HepG2 (cell line): ENCODE data around the gene HIGD1A. TPM values are rescaled to one million over a fixed set of nuclear protein-coding genes. Genes with fewer than 3 reads are reported as not detected.

Experiments
- ARID5B ChIP-seq: IDR thresholded peaks from 2 replicates; pipeline ENCODE4 v1.4.0; 2020; ENCODE audit warnings: mild to moderate bottlenecking, missing genetic modification reagents
- BCL3 ChIP-seq: sonication (generic); formaldehyde crosslinking; IDR thresholded peaks from 2 replicates; pipeline ENCODE4 v1.5.1; 2020; ENCODE audit warnings: mild to moderate bottlenecking, missing genetic modification reagents, moderate library complexity
- CREB1 ChIP-seq, 2 experiments: fragments of 450-650 bp in 1 of 2; IDR thresholded peaks; 2 replicates each; pipeline ENCODE4 v1.6.1; 2016 to 2017; ENCODE audit warnings: control low read depth in 1 of 2, mild to moderate bottlenecking in 1 of 2, missing compliant biosample characterization in 1 of 2, missing genetic modification characterization in 1 of 2
- DR1 ChIP-seq: sonication (generic); formaldehyde crosslinking; IDR thresholded peaks from 2 replicates; pipeline ENCODE4 v1.8.0; 2021; ENCODE audit warnings: mild to moderate bottlenecking, missing genetic modification reagents, inconsistent platforms
- FOXA3 ChIP-seq: IDR thresholded peaks from 2 replicates; pipeline ENCODE4 v1.6.1; 2016; ENCODE audit warnings: missing genetic modification reagents, missing compliant biosample characterization
- JUN ChIP-seq: sonication (generic); formaldehyde crosslinking; IDR thresholded peaks from 2 replicates; pipeline ENCODE4 v1.4.0; 2020; ENCODE audit warnings: mild to moderate bottlenecking, missing genetic modification reagents
- RXRB ChIP-seq: IDR thresholded peaks from 2 replicates; pipeline ENCODE4 v1.6.1; 2016; ENCODE audit warnings: borderline replicate concordance, missing genetic modification reagents, missing compliant biosample characterization
- SMC3 ChIP-seq: IDR thresholded peaks from 2 replicates; pipeline ENCODE4 v1.6.1; 2011; ENCODE audit warnings: low read length, improper control_type of control experiment
- ZNF136 ChIP-seq: sonication (generic); formaldehyde crosslinking; IDR thresholded peaks from 2 replicates; pipeline ENCODE4 v1.8.1; 2022; ENCODE audit warnings: low read depth, mild to moderate bottlenecking, moderate library complexity, missing genetic modification reagents
- ZNF367 ChIP-seq: sonication (generic); formaldehyde crosslinking; IDR thresholded peaks from 2 replicates; pipeline ENCODE4 v1.4.0; 2020; ENCODE audit warnings: missing genetic modification reagents, borderline replicate concordance
- ZNF691 ChIP-seq: sonication (generic); formaldehyde crosslinking; IDR thresholded peaks from 2 replicates; pipeline ENCODE4 v1.4.0; 2020; ENCODE audit warnings: missing genetic modification reagents, low read depth, mild to moderate bottlenecking, borderline replicate concordance
- polyA plus RNA-seq, 8 experiments: library from polyadenylated mRNA; depleted of rRNA in 3 of 8; stranded (reverse) in 7 of 8; unstranded in 1 of 8; fragments of >200 nt; fragmentation: Illumina TruSeq in 4 of 8; extraction: Trizol in 4 of 8; gene quantifications; 2 replicates each; pipeline versions ENCODE4 v1.2.1 to v1.2.3, GENCODE V29; 2011 to 2016; ENCODE audit warnings: low read depth in 4 of 8, missing spikeins in 1 of 8, mixed read lengths in 1 of 8; ENCODE audit not compliant: insufficient read depth in 1 of 8
- total RNA-seq, 5 experiments: library from RNA; depleted of rRNA; stranded (reverse); fragments of >200 nt; fragmentation: Illumina TruSeq; extraction: Trizol; gene quantifications; 2 replicates each; pipeline ENCODE4 v1.2.3, GENCODE V29; 2016; ENCODE audit warnings: low read depth in 1 of 5
- TF ChIP-seq, protein P1 (sequence below): sonication (generic); formaldehyde crosslinking; IDR thresholded peaks from 2 replicates; pipeline ENCODE4 v1.4.0; 2020; ENCODE audit warnings: mild to moderate bottlenecking, low read depth, missing genetic modification reagents
- TF ChIP-seq, protein P2 (sequence below): sonication (generic); formaldehyde crosslinking; IDR thresholded peaks from 2 replicates; pipeline ENCODE4 v1.4.0; 2020; ENCODE audit warnings: missing genetic modification reagents

The HIGD1A gene
- total and polyA plus RNA-seq, 2 of the 13 experiments (the other 11 are each of a cell fraction or from before 2014, with no cell fraction given), result 222 to 253 TPM

DNA sequence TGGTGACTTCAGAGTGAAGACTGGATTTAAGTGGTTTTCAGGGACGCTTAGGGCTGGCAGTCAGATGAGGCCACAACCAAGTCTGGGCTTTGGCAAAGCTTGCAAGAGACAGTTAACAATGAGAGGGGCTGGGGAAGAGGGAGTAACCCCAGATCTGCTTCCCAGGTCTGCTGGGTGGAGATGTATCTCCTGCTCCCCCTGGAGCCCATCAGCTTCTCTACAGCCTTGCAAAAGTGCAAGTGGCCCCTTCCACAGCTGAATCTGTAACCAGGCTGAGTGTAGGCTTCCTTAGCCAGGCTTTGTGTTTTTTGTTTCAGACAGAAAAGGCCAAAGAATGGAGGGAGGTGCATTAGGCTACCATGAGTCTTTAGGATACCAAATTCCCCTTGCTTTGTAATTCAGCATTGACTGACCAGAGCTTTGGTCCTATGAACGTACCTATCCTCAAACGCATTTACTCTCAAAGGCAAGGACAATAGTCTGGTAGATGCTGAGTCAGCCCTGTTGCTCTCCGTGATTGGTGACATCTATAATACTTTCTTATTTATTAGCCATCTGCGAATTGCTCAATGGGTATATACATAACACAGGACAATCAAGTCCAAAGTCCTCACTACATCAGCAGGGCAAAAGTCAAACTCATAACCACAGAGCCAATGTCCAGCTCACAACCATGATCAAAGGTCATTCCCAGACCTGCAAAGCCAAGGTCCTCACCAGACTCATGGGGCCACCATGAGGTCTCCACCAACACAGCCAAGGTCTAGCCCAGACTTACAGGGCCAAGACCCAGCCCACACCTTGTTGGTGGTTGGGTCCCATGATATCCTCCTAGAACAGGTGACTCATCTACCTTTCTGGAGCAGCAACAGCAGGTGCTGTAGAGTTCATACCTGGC lies 48.4 kb downstream of the HIGD1A start (continued):
- TF ChIP-seq, protein P1, sequence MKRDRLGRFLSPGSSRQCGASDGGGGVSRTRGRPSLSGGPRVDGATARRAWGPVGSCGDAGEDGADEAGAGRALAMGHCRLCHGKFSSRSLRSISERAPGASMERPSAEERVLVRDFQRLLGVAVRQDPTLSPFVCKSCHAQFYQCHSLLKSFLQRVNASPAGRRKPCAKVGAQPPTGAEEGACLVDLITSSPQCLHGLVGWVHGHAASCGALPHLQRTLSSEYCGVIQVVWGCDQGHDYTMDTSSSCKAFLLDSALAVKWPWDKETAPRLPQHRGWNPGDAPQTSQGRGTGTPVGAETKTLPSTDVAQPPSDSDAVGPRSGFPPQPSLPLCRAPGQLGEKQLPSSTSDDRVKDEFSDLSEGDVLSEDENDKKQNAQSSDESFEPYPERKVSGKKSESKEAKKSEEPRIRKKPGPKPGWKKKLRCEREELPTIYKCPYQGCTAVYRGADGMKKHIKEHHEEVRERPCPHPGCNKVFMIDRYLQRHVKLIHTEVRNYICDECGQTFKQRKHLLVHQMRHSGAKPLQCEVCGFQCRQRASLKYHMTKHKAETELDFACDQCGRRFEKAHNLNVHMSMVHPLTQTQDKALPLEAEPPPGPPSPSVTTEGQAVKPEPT (CRISPR knock-in tag), result no peak
- TF ChIP-seq JUN (peak; percentile 65; the same call in 1 of the 2 replicates), SMC3 (peak; percentile 40; the same call in 1 of the 2 replicates), ARID5B (CRISPR knock-in tag) (peak; percentile 90), CREB1 (IDR thresholded peaks at IDR 0.05) (no peak), CREB1 (CRISPR knock-in tag; IDR thresholded peaks at IDR 0.05) (peak; percentile 77), RXRB (CRISPR knock-in tag) (peak; percentile 97), ZNF136 (CRISPR knock-in tag) (0 out of 2 replicates have a peak, but pooled peaks have one; percentile 31), ZNF367 (CRISPR knock-in tag) (no peak), FOXA3 (CRISPR knock-in tag) (peak; percentile 62; the same call in 1 of the 2 replicates), DR1 (no peak), ZNF691 (peak; percentile 29; the same call in 1 of the 2 replicates), BCL3 (0 out of 2 replicates have a peak, but pooled peaks have one; percentile 53)
- TF ChIP-seq, protein P2, sequence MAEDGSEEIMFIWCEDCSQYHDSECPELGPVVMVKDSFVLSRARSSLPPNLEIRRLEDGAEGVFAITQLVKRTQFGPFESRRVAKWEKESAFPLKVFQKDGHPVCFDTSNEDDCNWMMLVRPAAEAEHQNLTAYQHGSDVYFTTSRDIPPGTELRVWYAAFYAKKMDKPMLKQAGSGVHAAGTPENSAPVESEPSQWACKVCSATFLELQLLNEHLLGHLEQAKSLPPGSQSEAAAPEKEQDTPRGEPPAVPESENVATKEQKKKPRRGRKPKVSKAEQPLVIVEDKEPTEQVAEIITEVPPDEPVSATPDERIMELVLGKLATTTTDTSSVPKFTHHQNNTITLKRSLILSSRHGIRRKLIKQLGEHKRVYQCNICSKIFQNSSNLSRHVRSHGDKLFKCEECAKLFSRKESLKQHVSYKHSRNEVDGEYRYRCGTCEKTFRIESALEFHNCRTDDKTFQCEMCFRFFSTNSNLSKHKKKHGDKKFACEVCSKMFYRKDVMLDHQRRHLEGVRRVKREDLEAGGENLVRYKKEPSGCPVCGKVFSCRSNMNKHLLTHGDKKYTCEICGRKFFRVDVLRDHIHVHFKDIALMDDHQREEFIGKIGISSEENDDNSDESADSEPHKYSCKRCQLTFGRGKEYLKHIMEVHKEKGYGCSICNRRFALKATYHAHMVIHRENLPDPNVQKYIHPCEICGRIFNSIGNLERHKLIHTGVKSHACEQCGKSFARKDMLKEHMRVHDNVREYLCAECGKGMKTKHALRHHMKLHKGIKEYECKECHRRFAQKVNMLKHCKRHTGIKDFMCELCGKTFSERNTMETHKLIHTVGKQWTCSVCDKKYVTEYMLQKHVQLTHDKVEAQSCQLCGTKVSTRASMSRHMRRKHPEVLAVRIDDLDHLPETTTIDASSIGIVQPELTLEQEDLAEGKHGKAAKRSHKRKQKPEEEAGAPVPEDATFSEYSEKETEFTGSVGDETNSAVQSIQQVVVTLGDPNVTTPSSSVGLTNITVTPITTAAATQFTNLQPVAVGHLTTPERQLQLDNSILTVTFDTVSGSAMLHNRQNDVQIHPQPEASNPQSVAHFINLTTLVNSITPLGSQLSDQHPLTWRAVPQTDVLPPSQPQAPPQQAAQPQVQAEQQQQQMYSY (CRISPR knock-in tag), result no peak
